Jurkat, Clone E6-1 (cell line): Measurements from ENCODE around the gene DNM1L. TPM values are rescaled to one million over a fixed set of nuclear protein-coding genes. Genes with fewer than 3 reads are reported as not detected.

Experiments used
- DNase-seq: peaks from one replicate; pipeline ENCODE4 v3.0.0-alpha.2; 2011; ENCODE audit warnings: low read depth, low spot score
- H3K4me3 ChIP-seq: 2 replicates; pipeline ENCODE4 v1.5.1; 2011; ENCODE audit warnings: mild to moderate bottlenecking, low read length, control low read depth, moderate library complexity
- polyA plus RNA-seq: library from polyadenylated mRNA; unstranded; fragments of >200 nt; gene quantifications from one replicate; pipeline ENCODE4 v1.2.1, GENCODE V29; 2012; ENCODE audit warnings: missing spikeins; ENCODE audit not compliant: insufficient read length, insufficient read depth

DNM1L gene
- polyA plus RNA-seq: 77.3 TPM

GRCh38 chr12:32679091-32679919, at the start of gene DNM1L:
DNM1L (plus strand) TSS chr12:32679301; CDS start chr12:32679364, 63 bp downstream.
- peak within 1 kb of the TSS; percentile 78 for H3K4me3 ChIP-seq
- DNase-seq: peak; percentile 89

GRCh38 chr12:32641287-32641901, 37.7 kb upstream of the DNM1L start:
- no peak for DNase-seq
- H3K4me3 ChIP-seq: no peak overlapping the region

GRCh38 chr12:32644431-32644830, 34.7 kb upstream of the DNM1L start:
- no peak overlapping the region for H3K4me3 ChIP-seq
- no peak for DNase-seq

GRCh38 chr12:32647275-32647674, 31.8 kb upstream of the DNM1L start:
- H3K4me3 ChIP-seq: no peak overlapping the region

GRCh38 chr12:32650508-32650907, 28.6 kb upstream of the DNM1L start:
- H3K4me3 ChIP-seq: no peak overlapping the region
- DNase-seq: no peak

More at GRCh38 chr12:32647275-32647674, 31.8 kb upstream of the DNM1L start:
- no peak for DNase-seq

- DNase-seq: no peak
- H3K4me3 ChIP-seq: no peak overlapping the region
Observed at GRCh38 chr12:32651151-32651955, 27.7 kb upstream of the DNM1L start.

- no peak overlapping the region for H3K4me3 ChIP-seq
- DNase-seq: no peak
Observed at GRCh38 chr12:32651956-32652210, 27.2 kb upstream of the DNM1L start.

DNA sequence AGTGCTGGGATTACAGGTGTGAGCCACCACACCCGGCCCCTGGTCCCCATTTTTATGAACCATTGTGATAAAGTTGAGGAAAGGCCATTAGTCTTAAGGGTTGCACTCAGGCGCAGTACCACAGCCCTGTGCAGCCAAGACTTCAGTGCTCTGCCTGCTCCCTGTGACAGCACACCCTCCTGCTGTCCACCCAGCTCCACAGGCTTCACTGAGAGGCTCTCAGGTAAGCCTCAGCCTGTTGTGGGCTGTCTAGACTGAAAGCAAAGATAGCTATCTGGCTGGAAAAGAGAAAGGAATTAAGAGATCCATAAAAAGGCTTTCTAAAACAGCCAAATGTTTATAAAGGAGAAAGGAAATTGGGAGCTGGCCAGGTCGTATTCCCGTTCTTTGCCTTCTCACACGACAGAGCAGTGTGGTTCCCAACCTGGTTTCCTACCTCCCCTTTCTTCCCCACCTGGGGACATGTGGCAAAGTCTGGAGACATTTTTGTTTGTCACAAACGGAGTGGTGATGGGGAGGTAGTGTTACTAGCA, 19.1 kb upstream of the DNM1L start:
- H3K4me3 ChIP-seq: no peak overlapping the region
- DNase-seq: no peak

GRCh38 chr12:32661706-32662105, 17.4 kb upstream of the DNM1L start:
- DNase-seq: no peak
- H3K4me3 ChIP-seq: no peak overlapping the region

DNA sequence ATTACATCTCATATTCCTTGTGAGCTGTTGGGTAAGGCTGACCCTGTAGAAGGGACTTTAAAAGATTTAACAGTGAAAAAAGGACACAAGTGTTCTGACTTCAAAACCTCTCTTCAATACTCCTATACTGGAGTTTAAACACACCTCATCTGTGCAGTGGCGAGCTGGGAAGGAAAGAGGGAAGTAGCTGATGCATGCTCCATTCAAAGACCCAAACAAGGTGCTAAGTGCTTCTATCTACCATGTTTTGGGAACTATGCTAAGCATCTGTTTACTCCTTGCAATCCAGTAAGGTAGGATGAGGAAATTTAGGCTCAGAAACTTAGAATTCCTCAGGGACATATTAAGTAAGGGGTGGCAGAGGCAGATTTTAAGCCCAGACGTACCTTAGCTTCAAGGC, 16.4 kb upstream of the DNM1L start:
- no peak for DNase-seq
- H3K4me3 ChIP-seq: no peak overlapping the region

DNA sequence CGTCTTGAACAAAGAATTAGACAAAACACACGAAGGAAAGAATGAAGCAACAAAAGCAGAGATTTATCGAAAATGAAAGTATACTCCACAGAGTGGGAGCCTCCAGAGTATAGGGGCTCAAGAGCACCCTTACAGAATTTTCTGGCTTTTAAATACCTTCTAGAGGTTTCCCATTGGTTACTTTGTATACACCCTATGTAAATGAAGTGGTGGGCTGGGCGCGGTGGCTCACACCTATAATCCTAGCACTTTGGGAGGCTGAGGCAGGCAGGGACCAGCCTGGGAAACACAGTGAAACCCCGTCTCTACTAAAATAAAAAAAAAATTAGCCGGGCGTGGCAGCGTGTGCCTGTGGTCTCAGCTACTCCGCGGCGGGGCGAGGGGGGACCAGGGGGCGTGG, 13.1 kb upstream of the DNM1L start:
- H3K4me3 ChIP-seq: no peak overlapping the region

DNA sequence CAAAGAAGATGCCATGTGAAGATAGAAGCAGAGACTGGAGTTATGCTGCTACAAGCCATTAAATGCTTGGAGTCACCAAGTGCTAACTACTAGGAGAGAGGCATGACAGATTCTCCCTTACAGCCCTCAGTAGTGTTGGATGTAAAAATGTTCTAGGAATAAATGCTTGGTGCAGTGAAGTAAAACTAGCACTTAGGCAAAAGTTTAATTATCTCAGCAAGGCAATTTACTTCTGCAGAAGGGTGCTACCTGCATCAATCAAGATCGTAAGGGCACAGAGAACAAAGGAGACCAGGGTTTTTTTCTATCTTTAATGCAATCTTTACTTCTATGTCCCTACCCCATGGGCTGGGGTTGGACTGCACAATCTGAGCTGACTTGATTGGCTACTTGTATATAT, 9.5 kb upstream of the DNM1L start:
- H3K4me3 ChIP-seq: no peak overlapping the region
- no peak for DNase-seq

More for the DNA sequence above, 13.1 kb upstream of the DNM1L start:
- no peak for DNase-seq

- DNase-seq: peak; percentile 70
- H3K4me3 ChIP-seq: no peak overlapping the region
Observed at GRCh38 chr12:32671930-32672780, 6.9 kb upstream of the DNM1L start.

DNA sequence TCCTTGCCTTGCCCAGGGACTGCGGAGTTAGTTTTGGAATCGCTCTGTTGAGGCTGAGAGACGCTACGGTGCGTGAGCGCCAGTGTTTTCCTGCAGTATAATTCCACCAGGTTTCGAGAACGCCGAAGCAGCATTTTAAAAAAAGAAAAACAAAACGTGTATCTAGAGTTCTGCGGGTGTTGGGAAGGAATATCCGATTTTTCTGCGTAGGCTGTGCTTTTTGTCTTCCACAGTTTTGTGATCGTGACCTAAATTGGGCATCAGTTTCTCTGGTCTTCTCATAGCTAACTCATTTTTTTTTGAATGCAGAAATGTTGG, 778 bp downstream of the DNM1L start:
- H3K4me3 ChIP-seq: peak overlapping the region; percentile 78
- DNase-seq: no peak

GRCh38 chr12:32680787-32681186, 1.7 kb downstream of the DNM1L start:
- no peak for DNase-seq
- no peak overlapping the region for H3K4me3 ChIP-seq

DNA sequence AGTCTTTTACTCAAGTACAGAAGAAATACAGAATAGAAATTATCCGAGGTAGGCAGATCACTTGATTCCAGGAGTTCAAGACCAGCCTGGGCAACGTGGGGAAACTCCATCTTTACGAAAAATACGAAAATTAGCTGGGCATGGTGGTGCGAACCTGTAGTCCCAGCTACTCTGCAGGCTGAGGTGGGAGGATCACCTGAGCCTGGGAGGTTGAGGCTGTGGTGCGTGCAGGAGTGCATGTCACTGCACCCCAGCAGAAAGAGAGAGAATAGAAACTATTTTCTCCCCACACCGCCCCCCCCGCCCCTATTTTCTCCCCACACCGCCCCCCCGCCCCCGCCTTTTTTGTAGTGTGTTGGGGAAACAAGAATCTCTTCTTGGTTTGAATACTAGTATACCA, 2.2 kb downstream of the DNM1L start:
- no peak for DNase-seq
- no peak overlapping the region for H3K4me3 ChIP-seq

DNA sequence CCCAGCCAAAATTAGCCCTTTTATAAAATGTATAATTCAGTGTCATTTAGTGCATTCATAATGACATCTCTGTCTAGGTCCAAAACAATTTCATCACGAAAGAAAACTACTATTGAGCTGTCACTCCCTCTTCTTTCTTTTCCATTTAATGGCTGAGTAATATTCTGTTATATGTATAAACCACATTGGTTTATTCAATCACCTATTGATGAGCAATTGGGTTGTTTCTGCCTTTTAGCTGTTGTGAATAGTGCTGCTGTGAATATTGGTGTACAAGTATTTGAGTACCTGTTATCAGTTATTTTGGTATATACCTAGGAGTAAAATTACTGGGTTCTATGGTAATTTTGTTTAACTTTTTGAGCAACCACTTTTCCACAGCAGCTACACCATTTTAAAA, 7.2 kb downstream of the DNM1L start:
- no peak overlapping the region for H3K4me3 ChIP-seq
- no peak for DNase-seq

GRCh38 chr12:32688786-32689185, 9.7 kb downstream of the DNM1L start:
- no peak overlapping the region for H3K4me3 ChIP-seq
- DNase-seq: no peak

DNA sequence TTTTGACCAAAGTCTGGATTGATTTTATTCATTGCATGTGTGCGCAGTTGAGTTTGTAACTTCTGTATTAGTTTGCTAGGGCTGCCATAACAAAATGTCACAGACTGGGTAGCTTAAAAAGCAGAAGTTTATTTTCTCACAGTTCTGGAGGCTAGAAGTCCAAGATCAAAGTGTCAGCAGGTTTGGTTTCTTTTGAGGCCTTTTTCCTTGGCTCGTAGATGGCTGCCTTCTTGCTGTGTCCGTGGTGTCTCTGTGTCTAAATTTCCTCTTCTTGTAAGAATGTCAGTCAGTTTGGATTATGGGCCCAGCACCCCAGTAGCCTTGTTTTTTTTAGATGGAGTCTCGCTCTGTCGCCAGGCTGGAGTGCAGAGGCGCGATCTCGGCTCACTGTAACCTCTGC, 11.8 kb downstream of the DNM1L start:
- DNase-seq: no peak
- no peak overlapping the region for H3K4me3 ChIP-seq
